ENCODE data around the gene RCC2. TPM values are rescaled to one million over a fixed set of nuclear protein-coding genes. Genes with fewer than 3 reads are reported as not detected.

The RCC2 gene
- total RNA-seq, 3 donors from 2014 or later: 21.1 to 39.0 (median 33.2) TPM

DNA sequence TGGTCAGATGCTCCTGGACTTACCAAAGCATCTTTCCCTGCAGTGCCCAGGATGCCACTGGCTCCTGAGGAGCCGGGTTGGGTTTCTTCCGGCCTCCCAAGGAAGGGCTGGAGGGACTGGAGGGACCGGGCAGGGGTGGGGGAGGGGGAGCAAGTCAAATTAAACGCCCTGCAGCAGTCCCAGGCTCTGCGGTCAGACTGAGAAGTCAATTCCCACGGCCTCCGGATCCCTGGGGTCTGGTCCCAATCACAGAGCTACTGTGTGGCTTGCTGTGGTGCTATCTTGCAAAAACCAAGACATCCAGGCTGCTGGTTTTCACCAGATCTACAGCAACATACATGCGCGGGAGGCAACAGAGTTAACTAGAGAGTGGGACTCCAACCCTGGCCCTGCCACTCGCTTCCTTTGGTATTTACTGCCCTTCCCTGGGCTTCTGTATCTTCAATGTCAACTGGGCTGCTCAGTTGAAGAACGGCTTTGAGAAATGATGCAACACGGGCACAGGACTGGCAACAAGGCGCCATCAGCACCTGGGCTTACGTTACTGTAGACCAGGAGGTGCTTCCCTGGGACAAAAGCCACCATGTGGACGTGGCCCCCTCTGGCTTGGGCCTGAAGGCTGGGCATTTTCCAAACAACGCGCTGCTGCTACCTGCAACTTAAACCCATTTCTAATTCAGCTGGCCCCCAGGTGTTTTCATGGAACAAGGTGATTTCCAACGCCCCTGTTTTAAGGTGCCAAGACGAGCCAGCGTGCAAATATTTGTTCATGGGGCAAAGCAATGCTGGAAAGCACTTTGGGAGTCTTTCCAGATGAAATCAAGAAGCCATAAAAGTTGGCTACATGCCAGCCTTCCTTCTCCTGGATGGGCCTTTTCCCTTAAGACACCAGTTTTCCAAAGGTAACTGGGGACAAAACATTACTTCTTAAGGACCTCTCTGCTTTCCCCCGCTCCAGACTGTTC, 11.5 kb downstream of the RCC2 start:
- peak overlapping the region in 1 of 2 donors; percentile 17 for H3K27ac ChIP-seq
- no peak for TF ChIP-seq POLR2A (IDR thresholded peaks at IDR 0.05)
- TF ChIP-seq POLR2AphosphoS5 (IDR thresholded peaks at IDR 0.05): no peak
- TF ChIP-seq, protein P1, sequence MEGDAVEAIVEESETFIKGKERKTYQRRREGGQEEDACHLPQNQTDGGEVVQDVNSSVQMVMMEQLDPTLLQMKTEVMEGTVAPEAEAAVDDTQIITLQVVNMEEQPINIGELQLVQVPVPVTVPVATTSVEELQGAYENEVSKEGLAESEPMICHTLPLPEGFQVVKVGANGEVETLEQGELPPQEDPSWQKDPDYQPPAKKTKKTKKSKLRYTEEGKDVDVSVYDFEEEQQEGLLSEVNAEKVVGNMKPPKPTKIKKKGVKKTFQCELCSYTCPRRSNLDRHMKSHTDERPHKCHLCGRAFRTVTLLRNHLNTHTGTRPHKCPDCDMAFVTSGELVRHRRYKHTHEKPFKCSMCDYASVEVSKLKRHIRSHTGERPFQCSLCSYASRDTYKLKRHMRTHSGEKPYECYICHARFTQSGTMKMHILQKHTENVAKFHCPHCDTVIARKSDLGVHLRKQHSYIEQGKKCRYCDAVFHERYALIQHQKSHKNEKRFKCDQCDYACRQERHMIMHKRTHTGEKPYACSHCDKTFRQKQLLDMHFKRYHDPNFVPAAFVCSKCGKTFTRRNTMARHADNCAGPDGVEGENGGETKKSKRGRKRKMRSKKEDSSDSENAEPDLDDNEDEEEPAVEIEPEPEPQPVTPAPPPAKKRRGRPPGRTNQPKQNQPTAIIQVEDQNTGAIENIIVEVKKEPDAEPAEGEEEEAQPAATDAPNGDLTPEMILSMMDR (IDR thresholded peaks at IDR 0.05): no peak
- no peak for DNase-seq (ENCODE audit: low spot score in 2 of 2)
- no peaks in the 10 kb centered on the region for H3K4me1 ChIP-seq
- intact Hi-C loops (cut with DNase I; ENCODE audit: low total_unique reads): no loop called here
- no peaks in the 10 kb centered on the region for H3K9me3 ChIP-seq
- no peak overlapping the region for H3K4me3 ChIP-seq
- H3K27me3 ChIP-seq: no peaks in the 10 kb centered on the region
- H3K36me3 ChIP-seq: no peaks in the 10 kb centered on the region

DNA sequence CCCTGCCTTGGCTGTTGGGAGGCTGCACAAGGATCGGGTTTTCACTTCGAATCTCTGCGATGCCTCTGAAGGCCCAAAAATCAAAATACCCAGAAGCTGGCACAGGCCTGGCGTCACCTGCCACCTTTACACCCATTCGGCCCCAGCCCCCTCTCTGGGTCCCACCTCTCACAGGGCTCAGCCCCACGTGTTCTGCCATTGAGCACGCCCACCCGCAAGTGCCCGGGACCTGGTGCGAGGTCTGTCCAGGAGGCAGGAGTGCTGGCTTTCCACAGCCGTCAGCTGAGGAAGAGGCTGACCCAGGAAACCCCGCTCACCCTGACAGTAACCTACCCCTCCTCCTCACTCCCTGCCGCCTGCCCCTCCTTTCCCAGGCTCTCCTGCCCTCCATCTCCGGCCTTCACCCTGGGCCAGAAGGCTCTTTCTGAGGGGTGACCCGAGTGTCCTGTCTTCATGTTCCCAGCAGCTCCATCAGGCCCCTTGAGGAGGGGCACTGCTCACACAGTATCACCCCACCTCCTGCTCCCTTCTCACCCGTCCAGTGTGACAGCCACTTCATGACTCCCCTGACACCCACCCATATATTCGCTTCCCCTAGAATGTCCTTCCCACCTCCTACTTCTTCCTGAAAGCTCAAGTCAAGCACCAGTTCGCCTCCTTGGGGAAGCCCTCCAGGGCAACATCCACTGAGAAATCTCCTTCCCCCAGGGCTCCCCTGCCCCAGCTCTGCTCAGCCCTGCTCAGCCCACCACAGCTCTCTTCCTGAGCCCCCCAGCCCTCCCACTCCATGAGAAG, 13.5 kb downstream of the RCC2 start:
- Histone ChIP-seq H3K4me3 (no peak overlapping the region), H3K27me3 (no peaks in the 10 kb centered on the region), H3K9me3 (no peaks in the 10 kb centered on the region), H3K27ac (no peak overlapping the region), H3K36me3 (no peaks in the 10 kb centered on the region), H3K4me1 (no peaks in the 10 kb centered on the region)
- intact Hi-C loops (cut with DNase I; ENCODE audit: low total_unique reads): no loop called here
- DNase-seq (ENCODE audit: low spot score in 2 of 2): no peak
- TF ChIP-seq POLR2AphosphoS5 (IDR thresholded peaks at IDR 0.05) (no peak), POLR2A (IDR thresholded peaks at IDR 0.05) (no peak)
- TF ChIP-seq, protein P1 (IDR thresholded peaks at IDR 0.05): no peak

DNA sequence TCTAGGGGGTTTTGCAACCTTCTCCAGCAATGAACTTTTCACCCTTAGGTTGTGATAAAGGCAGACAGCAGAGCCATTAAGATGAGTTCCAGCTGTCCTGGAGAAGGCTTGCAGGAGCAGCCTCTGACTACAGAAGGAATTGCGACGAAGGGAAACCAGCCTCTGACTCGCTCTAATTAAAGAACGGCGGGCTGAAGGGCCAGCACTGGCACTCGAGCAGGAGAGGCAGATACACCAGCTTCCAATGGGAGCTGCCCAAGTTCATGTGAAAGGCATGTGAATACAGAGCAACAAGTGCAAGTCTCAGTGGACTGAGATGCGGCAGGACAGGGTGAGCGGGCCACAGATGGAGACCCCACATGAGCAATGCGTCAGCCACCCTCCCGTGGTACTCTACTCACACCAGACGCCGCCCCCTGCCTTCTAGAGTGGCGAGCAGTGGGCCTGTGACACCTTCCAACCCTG, 15.7 kb downstream of the RCC2 start:
- Histone ChIP-seq H3K27me3 (no peaks in the 10 kb centered on the region), H3K36me3 (no peaks in the 10 kb centered on the region), H3K9me3 (no peaks in the 10 kb centered on the region), H3K4me1 (no peaks in the 10 kb centered on the region), H3K27ac (peak overlapping the region in 1 of 2 donors; percentile 64), H3K4me3 (no peak overlapping the region)
- no peak for DNase-seq (ENCODE audit: low spot score in 2 of 2)
- TF ChIP-seq POLR2A (IDR thresholded peaks at IDR 0.05) (no peak), POLR2AphosphoS5 (IDR thresholded peaks at IDR 0.05) (no peak)
- TF ChIP-seq, protein P1 (IDR thresholded peaks at IDR 0.05): no peak
- intact Hi-C loops (cut with DNase I; ENCODE audit: low total_unique reads): no loop called here

DNA sequence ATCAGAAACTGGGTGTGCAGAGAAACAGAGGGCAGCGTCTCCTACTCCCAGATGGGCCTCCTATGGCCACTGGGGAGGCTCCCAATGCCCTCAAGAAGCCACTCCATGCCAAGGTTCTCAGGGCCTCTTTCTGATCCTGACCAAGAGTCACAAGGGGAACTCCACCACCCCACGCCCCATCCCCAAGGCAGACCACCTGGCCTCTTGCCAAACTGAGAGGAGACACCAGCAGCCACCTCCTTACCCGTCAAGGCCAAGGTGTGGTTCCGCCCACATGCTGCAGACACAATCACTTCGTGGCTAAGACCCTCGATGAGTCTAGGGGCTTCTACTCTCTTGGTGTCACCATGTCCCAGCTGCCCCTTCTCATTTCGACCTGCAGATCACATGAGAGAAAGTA, 17.0 kb downstream of the RCC2 start:
- no peaks in the 10 kb centered on the region for H3K4me1 ChIP-seq
- no peak overlapping the region for H3K27ac ChIP-seq
- no peak for TF ChIP-seq POLR2A (IDR thresholded peaks at IDR 0.05)
- TF ChIP-seq POLR2AphosphoS5 (IDR thresholded peaks at IDR 0.05): no peak
- TF ChIP-seq, protein P1 (IDR thresholded peaks at IDR 0.05): no peak
- DNase-seq (ENCODE audit: low spot score in 2 of 2): no peak
- no peaks in the 10 kb centered on the region for H3K36me3 ChIP-seq
- no peaks in the 10 kb centered on the region for H3K27me3 ChIP-seq
- no peak overlapping the region for H3K4me3 ChIP-seq
- no peaks in the 10 kb centered on the region for H3K9me3 ChIP-seq
- intact Hi-C loops (cut with DNase I; ENCODE audit: low total_unique reads): no loop called here
